ENCODE data around the gene LTV1.
A peak's percentile ranks its signal among the peaks of the same experiment; 100 is the strongest.
"Not testable (repeated sequence)": the region's sequence is repeated elsewhere in the genome, so short reads cannot be mapped to it uniquely, and the experiment has no call there.

LTV1 gene

DNA sequence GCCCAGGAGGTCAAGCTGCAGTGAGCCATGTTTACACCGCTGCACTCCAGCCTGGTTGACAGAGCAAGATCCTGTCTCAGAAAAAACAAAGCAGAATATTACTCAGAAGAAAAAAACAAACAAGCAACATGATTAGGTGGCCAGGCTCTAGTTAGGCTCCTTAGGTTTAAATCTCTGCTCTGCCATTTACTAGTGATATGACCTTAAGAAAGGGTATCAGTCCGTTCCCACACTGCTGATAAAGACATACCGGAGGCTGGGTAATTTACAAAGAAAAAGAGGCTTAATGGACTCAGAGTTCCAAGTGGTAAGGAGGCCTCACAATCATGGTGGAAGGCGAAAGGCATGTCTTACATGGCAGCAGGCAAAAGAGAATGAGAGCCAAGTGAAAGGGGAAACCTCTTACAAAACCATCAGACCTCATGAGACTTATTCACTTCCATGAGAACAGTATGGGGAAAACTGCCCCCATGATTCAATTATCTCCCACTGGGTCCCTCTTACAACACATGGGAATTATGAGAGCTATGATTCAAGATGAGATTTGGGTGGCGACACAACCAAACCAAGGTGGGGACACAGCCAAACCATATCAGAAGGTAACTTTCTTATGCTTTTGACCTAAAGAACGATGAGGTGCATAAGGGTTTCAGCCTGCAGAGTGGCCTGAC is 2.4 kb upstream of the LTV1 start:
- no peak for DNase-seq (ENCODE audit: low read depth)
- no peak overlapping the region for H3K4me3 ChIP-seq (ENCODE audit: control insufficient read depth, low read depth, low read length)
- TF ChIP-seq, protein P1, sequence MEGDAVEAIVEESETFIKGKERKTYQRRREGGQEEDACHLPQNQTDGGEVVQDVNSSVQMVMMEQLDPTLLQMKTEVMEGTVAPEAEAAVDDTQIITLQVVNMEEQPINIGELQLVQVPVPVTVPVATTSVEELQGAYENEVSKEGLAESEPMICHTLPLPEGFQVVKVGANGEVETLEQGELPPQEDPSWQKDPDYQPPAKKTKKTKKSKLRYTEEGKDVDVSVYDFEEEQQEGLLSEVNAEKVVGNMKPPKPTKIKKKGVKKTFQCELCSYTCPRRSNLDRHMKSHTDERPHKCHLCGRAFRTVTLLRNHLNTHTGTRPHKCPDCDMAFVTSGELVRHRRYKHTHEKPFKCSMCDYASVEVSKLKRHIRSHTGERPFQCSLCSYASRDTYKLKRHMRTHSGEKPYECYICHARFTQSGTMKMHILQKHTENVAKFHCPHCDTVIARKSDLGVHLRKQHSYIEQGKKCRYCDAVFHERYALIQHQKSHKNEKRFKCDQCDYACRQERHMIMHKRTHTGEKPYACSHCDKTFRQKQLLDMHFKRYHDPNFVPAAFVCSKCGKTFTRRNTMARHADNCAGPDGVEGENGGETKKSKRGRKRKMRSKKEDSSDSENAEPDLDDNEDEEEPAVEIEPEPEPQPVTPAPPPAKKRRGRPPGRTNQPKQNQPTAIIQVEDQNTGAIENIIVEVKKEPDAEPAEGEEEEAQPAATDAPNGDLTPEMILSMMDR (IDR thresholded peaks at IDR 0.05; ENCODE audit: control insufficient read depth, insufficient read depth, low read depth, low read length, missing control alignments): no peak

DNA sequence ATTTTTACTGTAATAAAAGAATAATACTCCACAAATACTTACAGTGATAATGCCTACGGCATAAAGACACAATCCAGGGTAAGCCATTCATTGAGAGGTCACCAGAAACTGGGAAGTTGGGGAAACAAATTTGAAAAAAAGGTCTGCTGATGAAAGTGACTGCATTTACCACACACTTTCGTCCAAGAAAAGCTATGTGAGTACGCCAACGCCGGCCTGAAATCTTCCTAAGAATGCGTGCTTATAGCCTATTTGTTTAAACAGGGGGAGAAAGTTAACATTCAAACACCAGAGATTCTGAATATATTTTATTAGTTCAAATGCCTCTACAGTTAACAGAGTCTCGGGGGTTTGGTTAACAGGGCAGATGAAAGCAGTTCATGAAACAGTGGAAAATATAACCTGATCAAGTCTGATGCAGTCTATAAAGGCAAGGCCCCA is 657 bp upstream of the LTV1 start:
- no peak for DNase-seq (ENCODE audit: low read depth)
- peak overlapping the region; percentile 85 for H3K4me3 ChIP-seq (ENCODE audit: control insufficient read depth, low read depth, low read length)
- TF ChIP-seq, protein P1 (IDR thresholded peaks at IDR 0.05; ENCODE audit: control insufficient read depth, insufficient read depth, low read depth, low read length, missing control alignments): no peak

DNA sequence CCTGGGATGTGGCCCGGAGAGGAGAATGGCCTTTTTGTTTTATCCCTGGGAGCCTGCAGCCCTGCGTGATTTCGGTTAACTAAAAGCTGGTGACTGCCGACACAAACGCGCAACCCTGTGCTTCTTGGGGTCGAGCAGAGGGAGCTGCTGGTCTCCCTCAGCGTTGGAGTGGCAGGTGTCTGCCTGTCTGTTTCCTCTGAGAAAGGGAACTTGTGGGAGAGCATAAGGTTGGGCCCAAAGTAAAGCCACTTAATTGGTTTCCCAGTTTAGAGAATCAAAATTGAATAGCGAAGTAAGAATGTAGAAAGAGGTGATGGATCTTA is 500 bp downstream of the LTV1 start:
- no peak for DNase-seq (ENCODE audit: low read depth)
- TF ChIP-seq, protein P1 (IDR thresholded peaks at IDR 0.05; ENCODE audit: control insufficient read depth, insufficient read depth, low read depth, low read length, missing control alignments): no peak
- H3K4me3 ChIP-seq (ENCODE audit: control insufficient read depth, low read depth, low read length): peak overlapping the region; percentile 85

DNA sequence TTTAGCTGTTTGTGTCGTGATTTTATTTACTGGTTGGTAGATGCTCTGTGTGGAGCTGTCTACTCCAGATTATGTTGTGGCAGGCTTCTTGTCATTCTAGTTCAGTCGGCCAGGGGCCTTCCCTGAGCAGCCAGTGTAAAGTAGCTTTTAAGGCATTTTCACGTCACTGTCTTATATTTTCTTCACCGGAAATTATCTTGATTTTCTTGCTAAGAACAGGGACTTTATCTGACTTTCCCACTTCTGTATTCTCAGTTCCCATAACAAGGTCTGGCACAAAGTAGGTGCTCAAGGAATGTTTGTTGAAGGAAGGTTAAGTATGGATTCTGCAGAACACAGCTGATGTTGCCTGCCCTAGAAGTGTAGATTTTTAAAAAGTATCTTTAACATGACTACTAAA is 868 bp downstream of the LTV1 start:
- TF ChIP-seq, protein P1 (IDR thresholded peaks at IDR 0.05; ENCODE audit: control insufficient read depth, insufficient read depth, low read depth, low read length, missing control alignments): no peak
- H3K4me3 ChIP-seq (ENCODE audit: control insufficient read depth, low read depth, low read length): peak overlapping the region; percentile 85
- no peak for DNase-seq (ENCODE audit: low read depth)

DNA sequence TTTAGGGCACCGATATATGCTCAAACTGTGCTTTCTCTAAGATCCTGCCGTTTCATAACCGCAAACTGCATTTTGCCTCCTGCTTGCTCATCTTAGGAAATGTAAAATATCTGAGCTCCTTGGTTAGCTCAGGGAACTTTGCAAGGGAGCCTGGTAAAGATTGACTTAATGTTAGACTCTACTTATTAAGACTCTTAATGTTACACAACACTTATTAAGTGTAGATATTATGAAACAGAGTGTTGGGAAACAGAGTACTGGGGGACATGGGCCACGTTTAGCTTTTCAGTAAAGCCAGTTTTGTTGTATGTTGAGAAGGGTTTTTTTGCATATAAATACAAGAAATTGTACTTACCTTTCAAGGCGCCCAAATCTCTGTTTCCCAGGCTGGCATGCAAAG is 1.9 kb downstream of the LTV1 start:
- TF ChIP-seq, protein P1 (IDR thresholded peaks at IDR 0.05; ENCODE audit: control insufficient read depth, insufficient read depth, low read depth, low read length, missing control alignments): no peak

DNA sequence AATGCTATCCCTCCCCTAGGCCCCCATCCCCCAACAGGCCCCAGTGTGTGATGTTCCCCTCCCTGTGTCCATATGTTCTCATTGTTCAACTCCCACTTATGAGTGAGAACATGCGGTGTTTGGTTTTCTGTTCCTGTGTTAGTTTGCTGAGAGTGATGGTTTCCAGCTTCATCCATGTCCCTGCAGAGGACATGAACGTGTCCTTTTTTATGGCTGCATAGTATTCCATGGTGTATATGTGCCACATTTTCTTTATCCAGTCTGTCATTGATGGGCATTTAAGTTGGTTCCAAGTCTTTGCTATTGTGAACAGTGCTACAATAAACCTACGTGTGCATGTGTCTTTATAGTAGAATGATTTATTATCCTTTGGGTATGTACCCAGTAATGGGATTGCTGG is 8.6 kb downstream of the LTV1 start:
- not testable (repeated sequence) for H3K4me3 ChIP-seq (ENCODE audit: control insufficient read depth, low read depth, low read length); DNase-seq (ENCODE audit: low read depth)

More for the DNA sequence above, 1.9 kb downstream of the LTV1 start:
- no peak overlapping the region for H3K4me3 ChIP-seq (ENCODE audit: control insufficient read depth, low read depth, low read length)
- no peak for DNase-seq (ENCODE audit: low read depth)

DNA sequence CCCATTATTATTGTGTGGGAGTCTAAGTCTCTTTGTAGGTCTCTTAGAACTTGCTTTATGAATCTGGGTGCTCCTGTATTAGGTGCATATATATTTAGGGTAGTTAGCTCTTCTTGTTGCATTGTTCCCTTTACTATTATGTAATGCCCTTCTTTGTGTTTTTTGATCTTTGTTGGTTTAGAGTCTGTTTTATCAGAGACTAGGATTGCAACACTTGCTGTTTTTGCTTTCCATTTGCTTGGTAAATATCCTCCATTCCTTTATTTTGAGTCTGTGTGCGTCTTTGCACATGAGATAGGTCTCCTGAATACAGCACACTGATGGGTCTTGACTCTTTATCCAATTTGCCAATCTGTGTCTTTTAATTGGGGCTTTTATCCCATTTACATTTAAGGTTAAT is 11.9 kb downstream of the LTV1 start:
- not testable (repeated sequence) for H3K4me3 ChIP-seq (ENCODE audit: control insufficient read depth, low read depth, low read length); DNase-seq (ENCODE audit: low read depth)

DNA sequence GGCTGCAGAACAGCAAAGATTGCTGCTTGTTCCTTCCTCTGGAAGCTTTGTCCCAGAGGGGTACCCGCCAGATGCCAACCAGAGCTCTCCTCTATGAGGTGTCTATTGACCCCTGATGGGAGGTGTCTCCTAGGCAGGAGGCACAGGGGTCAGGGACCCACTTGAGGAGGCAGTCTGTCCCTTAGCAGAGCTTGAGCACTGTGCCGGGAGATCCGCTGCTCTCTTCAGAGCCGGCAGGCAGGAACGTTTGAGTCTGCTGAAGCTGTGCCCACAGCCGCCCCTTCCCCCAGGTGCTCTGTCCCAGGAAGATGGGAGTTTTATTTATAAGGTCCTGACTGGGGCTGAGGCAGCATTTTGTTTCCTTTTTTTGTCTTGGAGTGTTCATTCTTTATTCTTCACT is 13.6 kb downstream of the LTV1 start:
- not testable (repeated sequence) for DNase-seq (ENCODE audit: low read depth)

More for the DNA sequence above, 13.6 kb downstream of the LTV1 start:
- H3K4me3 ChIP-seq (ENCODE audit: control insufficient read depth, low read depth, low read length): not testable (repeated sequence)

Data from AG09309 (cell line).